ENCODE measurements around the gene ARHGAP27.

The ARHGAP27 gene

DNA sequence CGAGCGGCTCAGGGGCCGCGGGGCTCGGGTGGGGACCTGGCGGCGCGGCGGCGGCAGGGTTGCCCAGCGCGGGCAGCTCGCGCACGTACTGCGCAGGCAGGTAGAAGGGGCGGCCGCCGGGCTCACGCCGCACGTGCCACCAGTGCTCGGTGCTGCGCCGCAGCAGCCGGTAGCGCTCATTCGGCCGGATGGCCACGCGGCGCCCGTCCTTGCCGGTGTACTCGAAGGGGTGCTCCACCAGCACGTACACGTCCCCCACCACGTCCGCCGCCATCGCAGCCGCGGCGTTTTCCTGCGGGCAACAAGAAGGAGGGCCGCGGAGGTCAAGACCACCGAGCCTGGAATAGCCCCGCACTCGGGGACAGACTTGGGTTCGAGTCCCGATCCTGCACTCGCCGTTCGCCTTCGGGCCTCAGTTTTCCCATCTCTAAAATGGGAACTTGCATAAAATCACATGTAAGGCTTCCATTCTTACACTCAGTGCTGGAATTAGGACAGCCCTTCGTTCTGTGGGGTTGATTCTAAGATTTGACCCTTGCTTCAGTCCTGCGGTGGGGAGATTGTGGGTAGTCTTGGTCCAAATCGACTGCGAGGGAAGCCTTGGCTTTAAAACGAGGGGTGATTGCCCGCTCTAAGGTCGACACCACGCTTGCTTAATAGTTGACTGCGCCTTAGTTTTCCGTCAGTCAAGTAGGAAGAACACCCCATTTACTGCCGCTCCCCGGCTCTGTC lies 2.5 kb downstream of the ARHGAP27 start:
- no peak for DNase-seq

DNA sequence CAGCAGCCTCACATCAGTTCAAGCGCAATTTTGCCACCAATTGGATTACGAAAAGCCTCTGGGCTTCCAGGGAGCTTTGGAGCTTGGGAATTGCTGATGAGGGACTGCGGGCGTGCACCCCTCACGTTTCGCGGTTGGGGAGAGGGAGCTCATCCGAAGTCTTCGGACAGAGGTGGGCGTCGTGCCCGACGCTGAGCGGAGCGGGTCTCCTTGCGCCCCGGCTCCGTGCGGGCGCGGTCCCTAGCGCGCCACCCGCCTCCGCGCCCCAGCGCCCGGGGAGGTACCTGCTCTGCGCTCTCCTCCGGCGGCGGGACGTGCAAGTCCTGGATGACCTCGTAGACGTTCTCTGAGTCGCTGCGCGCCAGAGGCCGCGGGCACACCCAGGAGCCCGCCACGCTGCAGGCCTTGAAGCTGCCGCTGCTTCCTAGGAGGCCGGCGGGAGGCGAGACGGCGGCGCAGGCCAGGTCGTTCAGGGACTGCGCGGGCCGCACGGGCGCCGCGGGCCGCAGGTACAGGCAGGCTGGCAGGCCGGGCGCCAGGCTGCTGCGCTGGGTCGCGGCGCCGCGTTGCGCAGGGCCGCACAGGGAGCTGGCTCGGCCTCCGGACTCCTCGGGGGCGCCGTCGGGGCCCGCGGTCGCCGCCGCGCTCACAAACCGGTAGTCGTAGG lies 3.2 kb downstream of the ARHGAP27 start:
- no peak for DNase-seq

DNA sequence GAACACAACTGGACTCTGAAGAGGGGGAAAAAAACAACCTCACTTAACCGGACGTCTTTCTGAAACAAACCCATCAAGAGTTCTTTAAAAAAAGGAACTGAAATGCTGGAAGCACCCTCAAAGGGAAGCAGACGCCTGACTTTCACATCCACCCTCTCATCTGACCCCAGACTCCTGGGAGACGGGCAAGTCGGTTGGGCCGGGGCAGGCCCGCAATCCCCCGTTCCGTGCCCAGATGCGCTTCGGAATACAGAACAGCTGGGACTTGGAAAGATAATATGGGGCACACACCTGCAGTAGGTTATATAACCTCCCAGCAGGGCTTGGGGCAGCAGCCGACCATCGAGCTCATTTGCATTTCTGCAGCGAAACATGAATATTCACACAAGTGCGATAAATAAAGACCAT lies 3.7 kb downstream of the ARHGAP27 start:
- DNase-seq = no peak

DNA sequence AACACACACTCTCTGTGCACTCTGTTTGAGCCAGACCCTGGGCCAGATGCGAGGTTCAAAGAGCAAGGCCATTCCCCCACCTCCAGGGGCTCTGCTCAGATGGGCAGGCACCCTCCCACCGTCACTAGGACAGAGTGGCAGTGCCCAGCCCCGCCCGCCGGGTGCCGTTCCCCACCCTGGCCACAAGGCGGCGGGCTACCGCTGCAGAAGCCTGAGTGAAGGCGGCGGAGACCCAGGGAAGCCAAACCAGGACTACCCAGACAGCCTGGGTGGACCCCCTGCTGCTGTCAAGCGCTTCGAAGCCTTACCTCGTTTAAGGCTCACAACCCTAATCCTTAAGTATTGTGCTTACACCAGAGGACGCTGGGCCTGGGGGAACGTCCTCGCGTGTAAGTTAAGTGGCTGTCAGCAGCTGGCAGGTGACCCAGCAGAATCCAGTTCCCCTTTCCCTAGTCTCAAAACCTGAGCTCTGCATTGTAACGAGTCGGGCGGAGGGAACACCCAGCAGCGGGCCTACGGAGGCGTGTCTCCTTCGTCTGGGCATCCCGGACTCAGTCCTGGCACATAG lies 4.5 kb downstream of the ARHGAP27 start:
- DNase-seq = no peak

DNA sequence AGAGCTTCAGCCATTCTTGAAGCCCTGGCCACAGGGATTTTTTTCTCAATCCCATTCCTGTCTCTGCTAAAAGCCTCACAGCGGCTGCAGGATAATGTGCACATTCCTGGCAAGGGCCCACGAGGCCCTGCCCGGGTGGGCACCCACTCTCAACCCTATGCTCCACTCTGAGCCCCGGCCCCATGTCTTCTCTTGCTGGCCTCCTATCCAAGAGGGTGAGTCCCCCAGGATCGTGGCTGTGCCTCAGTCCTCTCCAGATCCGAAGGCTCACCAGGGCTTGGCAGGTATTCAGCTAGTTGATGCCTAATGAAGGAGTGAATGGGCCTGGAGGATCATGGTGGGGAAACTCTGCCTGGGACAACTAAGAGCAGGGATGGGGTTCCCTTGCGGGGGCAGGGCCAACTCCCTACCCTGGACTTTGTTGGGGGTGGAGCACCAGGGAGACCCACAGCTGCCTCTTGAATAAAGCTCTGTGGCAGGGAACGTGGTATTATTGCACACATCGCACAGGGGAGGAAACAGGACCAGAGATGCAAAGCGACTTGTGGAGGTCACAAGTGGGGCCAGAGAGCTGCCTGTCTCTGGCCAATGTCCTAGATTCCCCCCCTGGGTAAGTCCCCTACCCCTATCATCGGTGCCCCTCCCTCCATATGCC lies 5.4 kb downstream of the ARHGAP27 start:
- DNase-seq = no peak

DNA sequence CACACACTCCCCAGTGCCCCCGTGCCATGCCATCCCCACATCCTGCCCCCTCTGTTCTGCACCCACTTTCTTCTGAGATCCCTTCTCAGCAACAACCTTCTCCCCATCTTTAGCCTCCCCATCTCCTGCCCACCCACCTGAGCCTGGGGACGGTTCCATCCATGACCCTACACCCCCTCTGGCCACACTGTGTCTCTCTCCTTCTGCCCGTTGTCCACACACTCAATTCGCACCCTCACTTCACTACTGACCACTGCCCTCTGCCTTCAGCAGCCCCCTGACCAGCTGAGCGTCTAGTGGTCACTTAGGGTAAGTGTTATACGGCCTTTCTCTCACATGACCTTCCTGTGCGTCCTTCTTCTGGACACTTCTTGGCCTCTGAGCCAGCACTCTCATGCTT lies 6.1 kb downstream of the ARHGAP27 start:
- DNase-seq = no peak

DNA sequence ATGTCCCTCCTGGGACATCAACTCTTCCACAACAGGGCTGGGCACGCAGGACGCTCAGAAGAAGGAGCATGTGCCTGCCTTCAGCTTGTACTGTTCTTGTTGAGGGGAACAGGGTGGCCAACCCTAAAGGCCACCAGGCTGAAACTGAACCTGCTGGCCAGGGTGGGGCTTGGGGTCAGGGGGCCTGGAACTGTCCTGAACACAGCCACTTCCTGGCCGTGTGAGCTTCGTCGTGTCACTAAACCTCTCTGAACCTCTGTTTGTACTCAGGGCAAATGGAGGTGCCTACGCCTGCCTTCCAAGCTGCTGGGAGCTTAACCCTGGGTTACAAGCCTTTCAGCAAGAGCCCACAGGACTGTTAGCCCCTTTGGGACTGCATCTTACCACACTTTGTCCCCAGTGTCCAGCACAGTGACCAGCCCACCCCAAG lies 6.7 kb downstream of the ARHGAP27 start:
- DNase-seq = no peak

DNA sequence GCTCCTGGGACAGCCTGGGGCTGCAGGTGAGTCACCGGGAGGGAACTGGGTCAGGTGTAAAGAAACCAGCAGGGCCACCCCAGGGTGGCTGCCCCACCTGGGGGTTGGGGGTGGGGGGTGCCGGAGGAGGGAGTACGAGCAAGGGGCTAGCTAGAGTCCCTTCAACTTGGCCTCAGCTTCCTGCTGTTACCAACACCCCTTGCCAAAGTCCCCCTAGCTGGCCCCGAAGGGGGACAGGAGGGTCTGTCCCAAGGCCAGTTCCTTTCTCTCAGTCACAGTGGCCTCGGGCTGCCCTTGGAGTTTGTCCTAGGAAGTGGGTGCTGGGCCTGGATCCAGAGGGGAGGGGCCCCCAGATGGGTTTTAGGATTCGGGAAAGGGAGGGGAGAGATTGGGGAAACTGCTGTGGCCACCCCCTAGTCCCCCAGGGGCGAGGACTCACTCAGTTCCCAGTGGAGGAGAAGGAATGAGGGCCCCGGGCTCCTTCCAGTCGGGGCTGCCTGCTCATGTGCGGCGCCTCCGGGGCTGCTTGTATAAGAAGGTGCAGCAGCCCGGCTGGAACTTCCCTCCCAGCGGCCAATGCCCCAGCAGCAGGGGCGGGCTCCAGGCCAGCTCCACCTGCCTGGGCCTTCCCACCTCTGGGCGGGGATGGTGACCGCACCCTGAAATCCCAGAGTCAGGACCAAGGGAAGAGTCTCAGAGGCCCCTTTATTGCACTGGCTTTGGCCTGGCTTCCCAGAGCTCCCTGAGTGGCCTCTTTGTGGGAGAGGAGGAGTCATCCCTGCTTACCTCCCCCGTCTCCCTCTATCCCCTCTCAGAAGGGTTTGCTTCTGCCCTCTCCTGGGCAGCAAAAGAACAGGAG lies 7.3 kb downstream of the ARHGAP27 start:
- no peak for DNase-seq

DNA sequence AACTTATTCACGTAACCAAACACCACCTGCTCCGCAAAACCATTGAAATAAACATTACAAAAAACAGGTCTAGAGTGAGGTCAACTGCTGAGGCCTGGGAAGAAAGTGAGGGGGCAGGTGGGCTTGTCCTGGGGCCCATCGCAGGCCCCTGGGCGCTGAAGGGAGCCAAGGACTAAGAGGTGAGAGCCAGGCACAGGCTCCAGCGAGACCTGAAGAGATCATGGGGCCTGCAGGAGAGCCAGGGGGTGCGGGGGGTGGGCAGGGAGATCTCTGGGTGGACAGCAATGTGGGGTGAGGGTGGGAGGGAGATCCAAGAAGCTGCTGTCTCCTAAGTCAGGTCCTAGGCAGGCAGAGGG lies 7.9 kb downstream of the ARHGAP27 start:
- DNase-seq = no peak

DNA sequence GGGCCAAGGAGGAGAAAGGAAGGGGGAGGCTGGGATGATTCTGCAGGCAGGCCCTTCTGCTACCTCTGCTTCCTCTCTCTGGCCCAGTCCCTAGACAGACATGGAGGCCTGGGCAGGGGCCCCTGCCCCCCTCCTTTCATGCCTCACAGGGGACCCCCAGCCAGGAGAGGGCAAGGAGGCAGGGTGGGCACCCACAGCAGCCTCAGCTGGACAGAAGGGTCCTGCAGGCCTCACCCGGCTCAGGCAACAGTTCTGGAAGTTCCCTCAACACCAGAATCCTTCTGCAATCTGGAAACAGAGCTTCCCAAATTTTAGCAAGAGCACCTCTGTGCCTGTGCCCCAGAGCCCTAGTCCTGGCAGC lies 8.7 kb downstream of the ARHGAP27 start:
- no peak for DNase-seq

DNA sequence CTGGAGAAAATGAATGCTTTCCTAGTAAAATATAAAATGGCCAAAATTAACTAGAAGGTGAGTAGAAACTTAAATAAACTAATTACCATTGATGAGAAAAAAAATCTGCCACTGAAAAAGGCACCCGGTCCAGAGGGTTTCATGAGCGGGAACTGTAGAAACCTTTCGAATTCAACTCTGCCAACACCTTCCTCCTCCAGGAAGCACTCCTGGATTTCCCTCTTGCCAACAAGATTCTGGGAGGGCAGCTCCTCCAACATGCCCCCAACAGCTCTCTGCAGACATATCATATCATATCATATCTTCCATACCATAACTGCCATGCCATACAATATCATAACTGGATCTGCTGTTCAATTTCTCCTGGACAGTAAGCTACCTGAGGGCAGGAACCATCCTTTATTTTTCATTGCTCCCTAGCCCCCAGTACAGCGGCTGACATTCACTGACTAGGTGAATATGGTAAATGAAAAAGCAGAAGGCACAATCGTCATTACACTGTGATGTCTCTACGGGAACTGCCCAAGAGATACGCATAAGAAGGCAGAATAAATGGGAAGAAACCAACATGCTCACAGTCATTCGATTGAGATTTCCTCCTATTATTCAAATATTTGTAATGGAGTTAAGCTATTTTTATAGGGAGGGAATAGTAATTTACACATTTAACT lies 9.2 kb downstream of the ARHGAP27 start:
- no peak for DNase-seq

DNA sequence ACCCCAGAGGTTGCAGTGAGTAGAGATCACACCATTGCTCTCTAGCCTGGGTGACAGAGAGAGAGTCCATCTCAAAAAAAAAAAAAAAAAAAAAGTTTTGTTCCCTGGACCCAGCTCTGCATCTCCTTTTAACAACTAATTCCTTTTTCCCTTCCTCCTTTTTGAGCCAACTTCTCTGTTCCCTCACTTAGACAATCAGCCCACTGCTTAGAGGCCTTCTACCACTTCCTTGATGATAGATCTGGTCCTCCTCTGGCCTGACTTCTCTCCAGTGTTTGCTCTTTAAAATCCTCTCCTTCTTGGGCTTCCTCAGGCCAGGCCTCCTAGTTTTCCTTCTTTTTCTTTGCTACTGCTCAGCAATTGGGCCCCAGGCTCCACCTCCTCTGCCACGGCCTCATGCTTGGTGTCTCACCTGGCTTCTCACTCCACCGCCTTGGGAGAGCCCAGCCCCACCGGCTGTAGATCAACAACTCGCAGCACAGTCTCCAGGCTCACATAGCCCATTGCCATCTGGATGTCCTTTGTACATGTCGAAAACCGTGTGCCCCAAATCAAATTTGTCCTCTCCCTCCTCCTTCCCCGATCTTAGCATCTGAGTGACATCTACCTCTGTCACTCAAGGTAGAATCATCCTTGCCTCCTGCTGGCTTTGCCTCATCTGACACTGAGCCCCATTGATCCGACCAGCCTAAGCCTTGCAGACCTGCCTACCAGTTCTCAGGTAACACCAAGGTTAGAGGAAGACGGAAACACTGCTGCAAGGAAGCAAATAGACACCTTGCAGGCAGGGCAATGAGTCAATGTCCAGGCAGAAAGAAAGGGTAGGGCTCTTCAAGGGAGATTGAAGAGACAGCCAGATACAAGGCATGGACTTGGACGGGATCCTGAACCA lies 17.4 kb downstream of the ARHGAP27 start:
- DNase-seq = no peak

DNA sequence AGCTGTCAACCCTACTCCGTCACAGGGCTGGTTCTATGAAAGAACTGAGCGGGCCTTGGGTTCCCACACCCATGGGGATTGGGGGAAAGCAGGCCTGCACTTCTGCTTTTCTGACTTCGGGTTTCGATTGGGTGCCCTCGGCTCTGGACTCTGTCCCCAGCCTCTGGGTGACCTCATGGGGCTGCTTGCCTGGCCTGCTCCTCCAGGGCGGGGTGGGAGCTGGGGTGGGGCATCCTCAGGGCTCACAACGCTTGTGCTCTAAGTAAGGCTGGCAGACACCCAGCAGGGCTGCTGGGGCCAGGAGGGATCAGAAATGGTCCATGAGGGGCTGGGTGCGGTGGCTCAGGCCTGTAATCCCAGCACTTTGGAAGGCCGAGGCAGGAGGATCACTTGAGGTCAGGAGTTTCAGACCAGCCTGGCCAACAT lies 19.2 kb downstream of the ARHGAP27 start:
- DNase-seq = no peak

DNA sequence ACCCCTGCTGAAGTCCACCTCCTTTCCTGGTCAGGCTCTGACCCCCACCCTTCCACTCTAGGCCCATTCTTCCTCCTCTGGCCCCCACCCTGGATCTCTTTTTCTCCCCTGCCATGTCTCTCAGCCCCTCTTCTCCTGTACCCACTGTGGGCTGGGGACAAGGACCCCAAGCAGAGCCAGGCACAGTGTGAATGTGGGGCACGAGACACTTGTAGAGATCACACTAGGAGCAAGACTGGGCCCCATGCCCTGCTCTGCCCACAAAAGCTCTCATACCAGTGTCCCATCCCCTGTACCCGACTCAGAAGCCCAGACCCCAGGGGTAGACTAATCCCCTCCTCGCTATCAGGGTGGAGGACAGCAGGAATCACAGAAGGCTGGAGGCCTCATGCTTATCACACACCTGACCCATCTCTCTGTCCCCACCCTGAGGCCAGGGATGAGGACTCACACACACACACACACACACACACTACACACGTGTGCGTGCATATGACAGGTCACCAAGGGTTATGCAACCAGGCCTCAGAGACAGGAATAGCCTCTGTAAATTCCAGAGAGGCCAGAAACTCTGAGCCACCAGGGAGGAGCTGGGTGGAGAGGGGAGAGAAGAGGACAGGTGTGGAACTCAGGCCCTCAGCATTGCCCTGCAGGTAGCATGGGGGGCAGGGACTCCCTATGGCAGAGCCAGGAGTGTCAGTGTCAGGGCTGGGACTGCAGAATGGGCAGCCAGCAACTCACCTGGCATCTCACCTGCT lies 21.1 kb downstream of the ARHGAP27 start:
- no peak for DNase-seq

DNA sequence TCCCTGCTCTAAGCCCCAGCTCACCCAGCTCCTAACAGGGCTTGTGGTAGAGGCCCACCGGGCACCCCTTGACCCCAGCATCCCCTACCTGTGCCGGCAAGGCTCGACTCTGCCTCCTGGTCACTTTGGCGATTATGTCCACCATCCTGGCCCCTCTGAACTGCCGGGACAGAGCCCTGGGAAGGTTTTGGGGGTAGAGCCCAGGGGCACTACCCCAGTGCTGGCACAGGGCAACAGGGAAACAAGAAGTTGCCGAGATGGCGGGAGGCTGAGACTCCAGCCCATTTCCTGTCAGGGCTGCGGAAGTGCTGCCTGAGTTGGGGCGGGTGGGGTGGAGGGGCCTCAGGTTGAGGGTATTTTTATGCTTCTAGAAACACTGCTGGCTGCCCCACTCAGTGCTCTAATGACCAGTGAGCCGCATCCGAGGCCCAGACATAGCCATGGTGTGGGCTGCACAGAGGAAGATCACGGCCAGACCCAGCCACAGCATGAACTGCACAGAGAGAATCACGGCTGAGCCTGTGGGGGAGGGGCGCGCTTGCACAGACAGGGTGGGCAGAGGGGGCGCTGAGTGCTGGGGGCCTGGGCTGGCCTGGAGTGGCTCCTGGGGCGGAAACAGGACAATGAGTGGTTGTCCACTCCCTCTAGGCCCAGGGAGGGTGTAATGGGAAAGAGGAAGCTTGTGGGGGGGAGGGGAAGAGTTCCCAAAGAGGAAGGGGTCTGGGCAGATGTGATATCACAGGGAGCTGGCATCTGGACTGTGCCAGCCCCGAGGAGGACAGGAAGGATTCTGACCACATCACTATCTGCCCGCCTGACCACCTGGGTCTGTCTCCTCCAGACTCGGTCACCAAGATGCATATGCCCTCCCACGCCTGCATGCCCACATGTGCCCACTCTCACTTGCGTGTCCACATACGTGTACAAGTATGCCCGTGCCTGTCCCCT lies 22.3 kb downstream of the ARHGAP27 start:
- DNase-seq = no peak

DNA sequence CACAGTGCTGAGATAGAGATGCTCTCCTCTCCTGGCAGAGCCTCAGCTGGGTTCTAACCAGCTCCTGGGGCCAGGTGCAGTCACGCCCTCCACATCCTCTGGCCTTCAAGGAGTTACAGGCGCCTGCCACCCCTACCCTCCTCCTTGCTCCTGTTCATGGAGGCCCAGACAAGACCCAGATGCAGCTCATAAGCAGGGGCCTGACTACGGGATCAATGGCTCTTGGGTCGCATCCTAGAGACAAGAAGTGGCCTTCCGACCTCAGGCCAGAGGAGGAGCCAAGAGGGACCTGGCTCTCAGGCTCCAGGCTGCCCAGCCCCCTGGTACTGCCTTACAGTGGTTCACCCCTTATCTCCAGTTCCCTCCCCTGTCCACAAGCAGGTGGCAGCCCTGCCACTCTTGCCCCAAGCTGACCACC lies 23.0 kb downstream of the ARHGAP27 start:
- DNase-seq = no peak

DNA sequence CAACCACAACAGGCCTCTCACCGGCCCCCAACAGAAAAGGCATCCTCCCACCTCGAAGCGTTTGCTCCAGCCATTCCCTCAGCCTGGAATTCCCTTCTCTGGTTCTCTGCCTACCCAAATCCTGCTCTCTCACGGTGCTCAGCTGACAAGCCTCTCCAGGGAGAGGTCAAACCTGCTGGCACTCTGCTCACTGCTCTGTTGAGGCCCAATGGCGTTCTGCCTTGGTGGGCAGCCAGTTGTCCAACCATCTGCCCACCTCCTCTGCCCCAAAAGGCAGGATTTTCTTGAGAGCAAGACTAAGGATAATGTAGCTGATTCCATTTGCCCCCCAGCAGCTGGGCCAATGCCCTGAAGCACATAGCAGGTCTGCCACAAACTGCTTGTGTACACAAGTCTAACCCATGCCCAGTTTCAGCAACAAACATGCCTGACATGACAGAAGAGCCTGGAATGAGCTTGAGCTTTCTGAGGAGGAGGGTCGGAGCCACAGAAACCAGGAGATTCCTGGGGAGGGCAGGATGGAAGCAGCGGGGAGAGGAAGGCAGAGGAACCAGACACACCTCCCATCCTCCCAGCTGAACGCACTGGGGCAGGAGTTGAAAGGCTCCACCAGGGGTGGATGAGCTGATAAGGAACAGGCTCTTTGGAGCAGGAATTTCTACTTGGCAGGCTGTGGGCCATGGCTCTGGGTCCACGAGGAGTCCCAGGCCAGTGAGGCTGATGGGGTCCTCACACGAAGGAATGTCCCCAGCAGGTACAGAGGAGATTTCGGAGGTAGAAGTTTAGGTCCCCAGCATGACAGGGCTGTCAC lies 23.9 kb downstream of the ARHGAP27 start:
- DNase-seq = no peak

DNA sequence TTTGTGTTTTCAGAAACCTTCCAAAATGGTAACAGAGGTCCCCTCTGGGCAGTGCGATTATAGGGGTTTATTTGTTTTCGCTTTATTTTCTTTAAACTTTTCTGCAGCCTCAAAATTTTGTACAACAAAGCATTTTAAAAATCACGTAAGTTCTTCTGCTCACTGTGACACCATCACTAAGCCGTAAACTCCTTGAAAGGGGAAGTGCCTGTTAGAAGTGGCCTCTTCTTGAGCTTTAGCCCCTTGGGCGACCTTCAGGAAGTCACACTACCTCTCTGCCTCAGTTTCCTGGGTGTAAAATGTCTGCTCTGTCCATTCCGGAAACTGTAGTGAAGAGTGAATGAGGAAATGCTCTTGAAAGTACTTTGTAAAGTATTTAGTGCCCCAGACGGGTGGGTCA lies 26.6 kb downstream of the ARHGAP27 start:
- DNase-seq = no peak
